Embryonic facial prominence (tissue), 1 donor: ENCODE results near the gene GMPPA.

Experiments
- DNase-seq: peaks from one replicate; pipeline ENCODE4 v3.0.0-alpha.2; 2016; ENCODE audit errors: extremely low spot score

The GMPPA gene

DNA sequence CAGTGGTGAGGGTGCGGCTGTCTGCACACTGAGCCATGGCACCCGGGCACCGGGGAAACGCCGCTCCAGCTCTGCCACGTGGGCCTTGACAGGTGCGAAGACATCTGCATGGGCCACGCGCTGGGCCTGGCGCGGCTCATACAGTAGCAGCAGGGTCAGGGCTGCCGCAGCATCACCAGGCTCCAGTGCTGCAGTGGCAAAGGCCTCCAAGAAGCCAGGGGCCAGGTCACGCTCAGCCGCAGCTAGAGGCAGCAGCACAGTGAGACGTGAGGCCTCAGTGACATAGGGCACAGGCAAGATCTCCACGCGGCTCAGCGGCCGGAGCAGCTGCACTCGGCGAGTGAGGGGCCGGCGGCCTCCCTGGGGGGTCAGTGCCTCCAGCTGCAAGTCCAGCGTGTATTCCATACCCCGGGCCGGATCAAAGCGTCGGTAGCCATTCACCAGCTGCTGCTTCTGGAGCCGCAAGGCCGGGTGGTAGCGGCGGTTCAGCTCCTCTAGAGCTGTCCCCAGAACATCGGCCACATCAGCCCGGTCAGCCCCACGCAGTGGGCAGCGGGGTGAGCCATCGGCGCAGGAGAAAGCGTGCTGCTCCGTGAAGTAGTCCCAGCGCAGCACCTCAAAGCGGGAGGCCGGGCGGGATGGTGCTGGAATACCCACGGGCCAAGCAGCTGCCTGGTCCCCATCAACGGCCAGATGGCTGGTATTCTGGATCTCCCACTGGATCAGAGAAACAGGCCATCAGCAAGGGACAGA lies 41.4 kb downstream of the GMPPA start:
- no peak for DNase-seq

DNA sequence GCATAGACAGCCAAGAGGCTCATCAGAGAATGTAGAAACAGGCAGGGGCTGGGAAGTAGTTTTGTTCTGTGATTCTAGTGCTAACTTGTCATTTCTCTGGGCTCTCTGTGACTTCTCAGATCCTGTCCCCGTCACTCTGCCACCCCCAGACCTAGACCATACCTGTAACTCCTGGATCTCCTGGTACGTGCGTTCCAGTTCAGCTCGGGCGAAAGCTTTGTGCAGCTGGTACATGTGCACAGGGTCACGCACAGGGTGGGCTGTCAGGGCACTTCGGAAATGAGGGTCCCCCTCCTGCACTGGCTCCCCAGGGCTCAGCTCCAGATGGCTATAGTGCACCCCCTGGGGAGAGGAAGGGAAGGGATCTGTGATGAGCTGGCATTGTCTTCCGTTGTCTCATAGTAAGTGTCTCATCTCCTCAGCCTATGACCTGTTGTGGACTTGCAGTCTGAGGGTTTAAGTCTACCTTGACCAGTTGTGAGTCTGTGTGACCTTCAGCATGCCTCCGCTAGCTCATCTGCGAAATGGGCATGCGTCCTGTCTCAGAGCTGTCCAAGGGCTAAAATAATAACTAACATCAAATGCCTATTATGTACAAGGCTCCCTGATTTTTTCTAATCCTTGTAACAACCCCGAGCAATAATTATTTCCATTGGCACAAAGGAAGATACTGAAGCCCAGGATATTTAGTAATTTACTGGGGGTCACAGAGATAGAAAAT lies 42.3 kb downstream of the GMPPA start:
- no peak for DNase-seq

DNA sequence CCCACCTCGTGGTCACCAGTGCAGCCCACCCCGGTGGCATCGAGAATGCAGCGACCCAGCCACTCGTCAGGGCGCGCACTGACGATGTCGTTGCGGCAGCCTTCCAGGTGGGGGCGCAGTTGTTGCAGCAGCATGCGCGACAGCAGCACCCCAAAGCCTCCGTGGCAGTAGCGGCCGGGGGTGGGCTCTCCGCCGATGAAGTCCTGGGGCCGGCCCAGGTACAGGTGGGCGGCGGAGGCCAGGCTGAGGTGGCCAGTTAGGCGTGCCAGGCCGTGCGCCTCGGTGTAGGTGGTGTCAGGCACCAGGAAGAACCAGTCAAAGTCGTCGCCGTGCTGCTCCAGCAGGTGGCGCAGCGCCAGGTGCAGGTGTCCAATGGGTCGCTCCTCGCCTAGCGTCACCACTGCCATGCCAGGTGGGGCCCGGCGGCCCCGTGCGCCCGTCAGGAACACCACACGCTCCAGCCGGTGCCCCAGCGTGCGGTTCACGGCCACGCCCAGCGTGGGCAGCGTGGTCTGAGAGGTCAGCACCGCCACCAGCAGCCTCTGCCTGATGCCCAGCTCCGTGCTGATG lies 43.0 kb downstream of the GMPPA start:
- peak; percentile 62 for DNase-seq

DNA sequence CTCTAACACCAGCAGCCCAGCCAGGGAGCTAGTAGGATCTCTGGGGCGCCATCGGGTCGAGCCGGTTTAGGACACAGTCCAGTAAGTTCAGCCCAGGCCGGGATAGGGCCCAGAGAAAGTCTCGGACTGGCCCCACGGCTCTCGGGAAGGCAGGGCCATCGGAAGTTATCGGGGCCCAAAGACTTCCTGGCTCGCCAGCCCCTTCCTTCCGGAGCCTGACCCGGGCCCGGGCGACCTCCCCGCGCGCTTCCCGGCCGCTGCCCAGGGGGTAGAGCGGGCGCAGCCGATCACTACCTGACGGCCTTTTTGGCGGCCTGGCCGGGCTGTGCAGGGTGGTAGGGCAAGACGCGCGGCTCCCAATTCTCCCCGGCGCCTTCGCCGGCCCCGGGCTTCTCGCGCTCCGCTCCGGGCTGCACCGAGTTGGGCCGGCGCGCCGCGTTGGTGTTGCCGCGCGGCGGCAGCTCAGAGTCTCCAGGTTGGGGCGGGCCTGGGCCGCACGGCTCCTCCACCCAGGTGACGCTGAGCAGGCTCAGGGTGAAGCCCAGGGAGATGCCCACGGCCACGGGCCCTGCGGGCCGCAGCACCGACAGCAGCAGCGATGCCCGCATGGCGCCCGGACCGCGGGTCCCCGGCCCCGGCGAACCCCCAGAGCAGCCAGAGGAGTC lies 44.4 kb downstream of the GMPPA start:
- no peak for DNase-seq

DNA sequence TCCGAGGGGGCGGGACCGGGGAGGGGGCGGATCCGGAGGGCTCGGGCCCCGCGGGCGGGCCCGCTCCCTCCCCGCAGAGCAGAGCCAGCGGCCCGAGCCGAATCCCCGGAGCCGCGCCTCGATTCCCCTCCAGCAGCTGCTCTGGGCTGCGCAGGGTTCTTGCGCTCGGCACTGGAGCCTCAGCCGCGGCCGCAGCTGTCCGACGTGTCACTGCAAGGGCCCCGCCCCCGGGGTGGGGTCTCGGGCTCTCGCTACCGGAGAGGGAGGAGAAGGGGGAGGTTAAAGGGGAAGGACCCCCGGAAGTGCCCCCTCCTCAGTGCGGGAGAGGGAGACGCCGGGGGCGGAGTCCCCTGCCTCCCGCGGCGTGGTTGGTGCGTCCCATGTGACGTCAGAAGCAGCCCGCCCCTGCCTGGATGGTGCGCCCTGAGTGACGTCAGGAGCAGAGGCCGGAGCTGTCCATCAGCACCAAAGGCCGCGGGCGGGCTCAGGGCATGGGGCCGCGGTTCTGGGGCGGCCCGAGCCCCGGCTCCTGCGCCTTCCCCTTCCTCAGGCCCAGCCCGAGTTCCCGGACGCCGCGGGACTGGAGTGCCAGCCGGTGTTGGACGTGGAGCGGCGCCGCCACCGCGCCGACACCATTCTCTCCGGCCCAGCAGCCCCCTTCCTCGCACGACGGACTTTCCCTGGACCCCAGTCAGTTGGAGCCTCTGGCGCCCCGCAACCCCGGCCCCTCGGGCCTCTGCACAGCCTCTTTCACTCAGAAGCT lies 45.1 kb downstream of the GMPPA start, which contains the start of the genes CHPF and TMEM198:
Gene CHPF (minus strand): TSS at position 214 of the 763 bp plus-strand sequence. CDS start 271 bp downstream, outside the sequence.
Gene TMEM198 (plus strand): TSS at position 433 of the 763 bp plus-strand sequence. CDS start 700 bp downstream, outside the sequence.
- DNase-seq: peak; percentile 95

DNA sequence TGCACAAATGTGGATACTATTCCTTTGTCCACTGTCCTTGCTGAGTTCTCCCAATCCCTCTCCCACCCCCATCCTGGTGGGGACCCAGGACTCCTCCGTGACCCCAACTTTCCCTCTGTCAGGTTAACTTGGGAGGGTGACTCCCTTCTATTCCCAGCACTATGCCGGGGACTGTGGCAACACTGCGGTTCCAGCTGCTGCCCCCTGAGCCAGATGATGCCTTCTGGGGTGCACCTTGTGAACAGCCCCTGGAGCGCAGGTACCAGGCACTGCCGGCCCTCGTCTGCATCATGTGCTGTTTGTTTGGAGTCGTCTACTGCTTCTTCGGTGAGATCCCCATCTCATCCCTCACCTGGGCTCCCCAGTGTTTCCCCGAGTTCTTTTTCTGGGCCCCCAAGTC lies 45.9 kb downstream of the GMPPA start:
- no peak for DNase-seq

DNA sequence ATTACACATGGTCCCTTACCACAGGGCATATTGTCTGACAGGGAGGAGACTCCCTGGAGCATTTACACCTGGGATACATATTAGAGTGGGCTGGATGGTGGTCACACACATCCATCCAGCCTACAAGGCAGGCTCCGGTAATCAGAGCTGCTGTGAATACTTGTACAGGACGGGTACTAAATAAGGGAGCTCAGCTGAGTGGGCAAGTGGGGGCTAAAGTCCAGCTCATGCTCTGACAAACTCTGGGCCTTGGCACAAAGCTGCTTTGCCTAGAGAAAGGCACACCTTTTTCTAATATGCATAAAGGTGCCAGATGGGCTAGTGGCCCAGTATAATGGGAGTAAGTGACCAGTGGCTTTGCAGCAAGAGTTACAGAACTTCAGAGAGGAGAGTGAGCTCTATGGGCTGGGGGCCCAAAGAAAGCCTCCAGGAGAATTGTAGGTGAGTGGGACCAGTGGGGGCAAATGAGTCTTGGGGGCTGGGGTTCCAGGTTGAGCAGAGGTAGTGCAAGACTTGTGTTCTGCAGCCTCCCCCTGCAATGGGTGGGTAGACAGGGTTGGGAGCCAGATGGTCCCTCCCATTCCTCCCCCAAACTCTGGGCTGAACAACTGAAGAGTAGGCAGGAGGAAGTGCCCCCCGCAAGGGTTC lies 46.7 kb downstream of the GMPPA start:
- no peak for DNase-seq

DNA sequence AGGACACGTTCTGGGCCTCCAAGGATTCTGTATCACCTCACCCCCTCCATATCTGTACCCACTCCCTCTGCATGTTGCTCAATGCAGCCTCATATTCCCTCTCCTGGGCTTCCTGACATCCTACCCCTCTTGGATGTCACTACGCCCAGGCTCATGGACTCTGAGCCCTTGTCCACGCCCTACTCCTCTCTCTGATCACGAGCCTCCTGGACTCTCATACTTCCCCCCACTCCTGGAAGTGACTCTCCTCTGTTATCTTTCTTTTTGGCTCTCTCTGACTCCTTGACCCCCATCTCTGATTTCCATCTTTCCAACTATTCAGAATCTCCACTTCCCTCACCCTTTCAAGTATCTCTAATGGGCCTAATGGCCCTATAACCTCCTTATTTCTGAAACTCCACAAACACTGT lies 47.3 kb downstream of the GMPPA start:
- no peak for DNase-seq

DNA sequence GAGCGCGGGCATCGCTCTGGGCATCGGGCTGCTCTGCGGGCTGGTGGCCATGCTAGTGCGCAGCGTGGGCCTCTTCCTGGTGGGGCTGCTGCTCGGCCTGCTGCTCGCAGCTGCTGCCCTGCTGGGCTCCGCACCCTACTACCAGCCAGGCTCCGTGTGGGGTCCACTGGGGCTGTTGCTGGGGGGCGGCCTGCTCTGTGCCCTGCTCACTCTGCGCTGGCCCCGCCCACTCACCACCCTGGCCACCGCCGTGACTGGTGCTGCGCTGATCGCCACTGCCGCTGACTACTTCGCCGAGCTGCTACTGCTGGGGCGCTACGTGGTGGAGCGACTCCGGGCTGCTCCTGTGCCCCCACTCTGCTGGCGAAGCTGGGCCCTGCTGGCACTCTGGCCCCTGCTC lies 48.9 kb downstream of the GMPPA start:
- DNase-seq: no peak

DNA sequence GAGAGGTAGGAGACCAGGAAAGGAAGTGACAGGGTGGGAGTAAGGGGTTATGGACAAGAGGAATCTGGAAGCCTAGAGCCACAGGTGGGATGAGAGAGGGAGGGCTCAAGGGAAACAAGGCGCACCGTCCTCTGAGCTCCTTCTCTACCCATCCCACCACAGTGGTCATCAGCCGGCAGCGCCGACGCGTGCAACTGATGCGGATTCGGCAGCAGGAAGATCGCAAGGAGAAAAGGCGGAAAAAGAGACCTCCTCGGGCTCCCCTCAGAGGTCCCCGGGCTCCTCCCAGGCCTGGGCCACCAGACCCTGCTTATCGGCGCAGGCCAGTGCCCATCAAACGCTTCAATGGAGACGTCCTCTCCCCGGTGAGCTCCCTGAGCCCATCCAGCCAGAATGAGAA lies 50.3 kb downstream of the GMPPA start:
- DNase-seq: no peak

DNA sequence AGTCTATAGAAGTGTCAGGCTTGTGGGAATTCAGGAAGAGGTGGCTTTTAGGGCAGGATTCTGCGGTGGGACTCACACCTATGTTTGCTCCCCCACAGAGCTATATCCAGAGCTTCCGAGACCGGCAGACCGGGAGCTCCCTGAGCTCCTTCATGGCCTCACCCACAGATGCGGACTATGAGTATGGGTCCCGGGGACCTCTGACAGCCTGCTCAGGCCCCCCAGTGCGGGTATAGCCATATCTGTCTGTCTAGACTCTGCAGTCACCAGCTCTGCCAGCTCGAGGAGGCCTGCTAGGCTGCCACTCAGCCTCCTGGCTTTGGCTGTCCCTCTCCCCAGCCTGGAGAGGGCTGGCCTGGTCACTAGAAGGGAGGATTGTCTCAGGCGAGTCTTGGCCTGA lies 50.9 kb downstream of the GMPPA start:
- no peak for DNase-seq

DNA sequence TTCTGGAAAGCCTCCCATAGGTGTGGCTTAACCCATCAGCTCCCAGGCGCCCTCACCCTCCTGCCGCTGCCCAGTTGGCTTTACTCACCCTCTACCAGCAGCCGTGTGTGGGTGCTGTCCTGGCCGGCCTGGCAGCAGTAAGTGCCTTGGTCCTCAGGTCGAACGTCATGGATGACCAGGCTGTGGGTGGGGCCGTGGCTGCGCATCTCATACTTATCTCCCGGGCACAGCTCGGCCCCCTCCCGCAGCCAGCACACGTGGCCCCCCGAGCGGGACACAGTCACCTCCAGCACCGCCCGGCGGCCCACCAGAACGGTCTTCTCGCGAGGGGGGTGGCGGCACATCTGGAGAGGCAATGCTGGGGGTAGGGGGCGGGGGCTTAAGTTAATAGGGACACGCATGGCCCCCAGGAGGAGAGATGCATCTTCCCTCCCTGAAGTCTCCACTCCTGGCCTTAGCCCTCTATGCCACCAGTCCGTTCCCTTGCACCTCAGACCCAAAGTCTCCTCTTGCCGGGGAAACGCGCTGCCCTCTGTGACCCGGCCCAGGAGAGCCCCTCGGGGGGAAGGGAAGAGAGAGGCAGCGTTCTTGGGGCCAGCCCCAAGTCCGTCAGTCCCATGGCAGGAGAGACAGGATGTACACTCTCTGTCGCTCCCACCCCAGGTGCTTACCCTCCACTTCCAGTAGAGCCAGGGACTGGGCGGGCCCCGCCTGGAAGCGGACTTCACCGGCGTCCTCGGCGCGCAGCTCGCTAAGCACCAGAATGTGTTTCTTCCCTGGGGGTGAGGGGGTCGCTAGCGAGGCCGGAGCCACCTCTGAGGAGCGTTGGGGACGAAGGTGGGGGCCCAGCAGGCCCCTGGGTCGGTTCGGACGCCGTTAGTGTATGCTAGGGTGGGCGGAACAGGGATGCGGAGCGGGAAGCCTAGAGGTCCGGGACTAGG lies 53.0 kb downstream of the GMPPA start:
- no peak for DNase-seq

DNA sequence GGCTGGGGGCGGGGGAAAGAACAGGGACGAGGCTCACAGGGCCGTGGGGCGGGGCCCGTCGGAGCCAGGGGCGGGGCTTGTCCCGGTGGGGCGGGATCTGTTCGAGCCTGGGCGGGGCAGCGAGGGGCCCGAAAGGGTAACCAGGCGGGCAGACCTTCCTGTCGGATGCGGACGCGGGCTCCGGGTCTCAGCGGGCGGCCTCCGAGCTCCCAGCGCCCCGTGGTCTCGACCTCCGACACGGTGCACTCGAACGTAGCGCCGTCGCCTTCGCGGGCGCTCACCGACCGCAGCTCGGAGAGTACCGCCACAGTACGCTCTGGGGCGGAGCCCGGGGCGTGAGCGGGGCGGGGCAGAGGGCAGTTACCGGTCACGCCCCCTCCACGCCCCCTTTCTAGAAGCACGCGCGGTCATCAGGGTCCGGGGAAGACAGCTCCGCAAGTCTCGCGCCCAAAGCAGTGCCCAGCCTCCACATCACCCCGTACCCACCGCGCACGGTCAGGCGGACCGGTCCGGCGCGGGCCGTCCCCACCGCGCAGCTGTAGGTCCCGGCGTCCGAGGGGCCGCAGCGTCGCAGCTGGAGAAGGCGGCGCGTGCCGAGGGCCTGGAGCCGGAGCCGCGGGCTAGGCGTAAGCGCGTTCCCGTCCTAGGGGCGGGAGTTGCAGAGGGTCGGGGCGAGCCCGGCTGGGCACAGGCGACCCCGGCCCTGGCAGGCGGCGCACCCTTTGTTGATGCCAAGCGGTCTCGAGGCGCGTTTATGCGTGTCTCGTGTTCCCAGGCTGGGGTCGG lies 53.9 kb downstream of the GMPPA start:
- peak; percentile 42 for DNase-seq

DNA sequence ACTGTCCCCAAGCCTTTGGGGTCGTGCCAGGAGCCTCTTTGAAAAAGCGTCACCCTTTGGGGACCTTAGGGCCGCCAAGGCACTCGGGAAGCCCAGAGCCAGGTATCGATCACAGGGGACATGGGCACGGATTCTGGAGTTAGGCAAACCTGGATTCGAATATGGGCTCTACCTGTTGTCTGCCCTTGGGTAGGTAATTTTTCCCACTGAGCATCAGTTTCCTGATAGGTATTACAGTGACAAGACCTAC lies 54.4 kb downstream of the GMPPA start:
- DNase-seq: no peak

DNA sequence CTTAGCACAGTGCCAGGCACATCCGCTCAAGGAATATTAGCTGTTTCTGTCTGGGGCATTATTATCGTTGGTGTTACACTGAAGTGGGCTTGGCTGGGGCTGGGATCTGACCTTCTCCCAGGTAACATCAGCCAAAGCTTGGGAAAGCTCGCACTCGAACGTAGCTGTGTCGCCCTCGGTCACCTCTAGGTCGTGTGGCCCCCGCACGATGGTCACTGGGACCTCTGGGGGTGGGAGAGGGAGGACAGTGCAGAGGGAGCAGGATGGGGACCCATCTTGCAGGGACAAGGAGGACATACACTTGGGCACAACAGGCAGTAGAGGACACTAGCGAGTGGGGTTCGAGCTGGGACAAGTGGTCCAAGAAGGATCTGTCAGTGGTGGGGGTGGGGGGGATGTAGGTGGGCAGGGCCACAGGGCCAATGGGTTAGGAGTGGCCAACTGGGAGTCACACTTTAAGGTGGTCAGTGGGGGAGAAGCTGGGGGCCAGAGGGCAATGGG lies 54.8 kb downstream of the GMPPA start:
- no peak for DNase-seq

DNA sequence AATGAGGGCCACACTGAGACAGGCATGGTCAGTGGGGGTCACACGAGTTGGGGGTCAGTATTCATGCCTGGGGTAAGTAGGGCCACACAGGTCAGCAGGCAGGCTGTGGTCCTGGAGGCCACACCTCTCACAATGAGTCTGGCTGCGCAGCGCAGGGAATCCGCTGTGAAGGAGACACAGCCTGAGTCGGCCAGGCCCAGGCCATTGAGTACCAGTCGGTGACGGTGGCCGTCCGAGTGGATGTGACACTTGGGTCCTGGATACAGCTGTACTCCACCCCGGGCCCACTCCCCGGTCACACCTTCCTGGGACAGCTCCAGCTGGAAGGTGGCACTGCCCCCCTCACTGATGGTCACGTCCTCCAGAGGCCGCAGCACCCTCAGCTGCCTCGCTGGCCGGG lies 55.7 kb downstream of the GMPPA start:
- no peak for DNase-seq

DNA sequence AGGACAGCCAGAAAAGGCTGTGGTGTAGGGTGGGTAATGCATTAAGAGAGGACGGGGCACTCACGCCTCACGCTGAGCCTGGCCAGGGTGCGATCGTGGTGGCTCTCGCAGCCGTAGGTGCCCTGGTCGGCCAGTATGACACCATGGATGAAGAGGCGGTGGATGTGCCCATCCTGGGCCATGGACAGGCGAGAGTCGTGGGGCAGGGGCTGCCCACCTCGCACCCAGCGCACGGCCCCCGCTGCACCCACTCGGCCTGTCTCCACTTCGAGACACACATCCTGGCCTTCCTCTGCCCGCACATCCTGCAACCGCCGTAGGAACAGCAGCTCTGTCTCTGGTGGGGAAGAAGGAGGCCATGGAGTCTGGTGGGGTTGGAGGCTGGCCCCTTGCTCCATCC lies 57.3 kb downstream of the GMPPA start:
- DNase-seq: no peak

DNA sequence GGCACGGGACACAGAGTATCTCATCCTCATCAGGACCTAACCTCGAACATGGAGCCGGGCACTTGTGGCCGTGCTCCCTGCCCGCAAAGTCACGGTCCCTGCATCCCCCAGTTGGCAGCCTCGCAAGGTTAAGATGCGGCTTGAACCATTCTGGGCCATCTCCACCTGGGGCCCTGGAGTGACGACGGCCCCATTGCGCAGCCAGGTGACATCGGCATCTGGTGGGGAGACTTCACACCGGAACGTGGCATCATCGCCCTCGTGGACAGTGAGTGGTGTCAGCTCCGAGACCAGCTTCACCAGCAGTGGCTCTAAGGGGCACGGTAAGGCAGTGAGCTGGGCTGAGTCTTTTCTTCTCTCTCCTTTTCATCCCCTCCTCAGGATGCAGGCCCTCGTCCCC lies 57.7 kb downstream of the GMPPA start:
- DNase-seq: no peak
